Measurements from ENCODE around the gene GNMT.

Gene GNMT

GRCh38 chr6:42961020-42961470, 491 bp downstream of the GNMT start:
- no peak for TF ChIP-seq CTCF (IDR thresholded peaks at IDR 0.05; ENCODE audit: low read depth, low read length, missing control alignments)
- no peak overlapping the region for H3K4me3 ChIP-seq (ENCODE audit: low read depth, low read length)
- no peak for DNase-seq (ENCODE audit: low read depth)

- no peak for DNase-seq (ENCODE audit: low read depth)
- no peak overlapping the region for H3K4me3 ChIP-seq (ENCODE audit: low read depth, low read length)
- no peak for TF ChIP-seq CTCF (IDR thresholded peaks at IDR 0.05; ENCODE audit: low read depth, low read length, missing control alignments)
These were observed 1.5 kb downstream of the GNMT start for GRCh38 chr6:42962096-42962495.

GRCh38 chr6:42962502-42963178, 2.1 kb downstream of the GNMT start:
- no peak for TF ChIP-seq CTCF (IDR thresholded peaks at IDR 0.05; ENCODE audit: low read depth, low read length, missing control alignments)
- no peak overlapping the region for H3K4me3 ChIP-seq (ENCODE audit: low read depth, low read length)
- no peak for DNase-seq (ENCODE audit: low read depth)

- TF ChIP-seq CTCF (IDR thresholded peaks at IDR 0.05; ENCODE audit: low read depth, low read length, missing control alignments) = no peak
- no peak for DNase-seq (ENCODE audit: low read depth)
- H3K4me3 ChIP-seq (ENCODE audit: low read depth, low read length) = no peak overlapping the region
These were observed 2.8 kb downstream of the GNMT start for GRCh38 chr6:42963179-42963854.

- H3K4me3 ChIP-seq (ENCODE audit: low read depth, low read length) = no peak overlapping the region
- no peak for DNase-seq (ENCODE audit: low read depth)
- peak; percentile 30 for TF ChIP-seq CTCF (IDR thresholded peaks at IDR 0.05; ENCODE audit: low read depth, low read length, missing control alignments)
These were observed 3.5 kb downstream of the GNMT start for GRCh38 chr6:42963855-42964605.

GRCh38 chr6:42966571-42966970, 6.0 kb downstream of the GNMT start:
- no peak for TF ChIP-seq CTCF (IDR thresholded peaks at IDR 0.05; ENCODE audit: low read depth, low read length, missing control alignments)

More at GRCh38 chr6:42966571-42966970, 6.0 kb downstream of the GNMT start:
- no peak for DNase-seq (ENCODE audit: low read depth)
- no peak overlapping the region for H3K4me3 ChIP-seq (ENCODE audit: low read depth, low read length)

Measured in GM12864 (cell line).